ENCODE results near the gene BTNL8.

DNA sequence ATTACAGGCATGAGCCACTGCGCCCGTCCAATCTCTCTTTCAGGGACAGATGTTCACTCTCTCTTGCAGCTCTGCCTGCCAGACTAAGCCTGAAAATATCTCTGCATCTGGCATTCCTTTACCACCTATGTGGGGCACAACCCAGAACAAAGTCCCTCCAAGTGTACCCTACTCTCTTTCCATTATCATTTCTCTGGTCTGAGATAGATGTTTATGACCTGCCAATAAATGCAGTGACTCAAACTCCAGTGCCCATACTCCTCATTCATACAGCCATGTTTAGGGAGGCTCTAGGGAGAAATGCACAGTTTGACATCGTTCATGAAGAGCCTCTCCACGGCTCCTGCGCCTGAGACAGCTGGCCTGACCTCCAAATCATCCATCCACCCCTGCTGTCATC lies 89.6 kb downstream of the BTNL8 start, which contains the start of gene BTNL3:
- TF ChIP-seq, protein P1, sequence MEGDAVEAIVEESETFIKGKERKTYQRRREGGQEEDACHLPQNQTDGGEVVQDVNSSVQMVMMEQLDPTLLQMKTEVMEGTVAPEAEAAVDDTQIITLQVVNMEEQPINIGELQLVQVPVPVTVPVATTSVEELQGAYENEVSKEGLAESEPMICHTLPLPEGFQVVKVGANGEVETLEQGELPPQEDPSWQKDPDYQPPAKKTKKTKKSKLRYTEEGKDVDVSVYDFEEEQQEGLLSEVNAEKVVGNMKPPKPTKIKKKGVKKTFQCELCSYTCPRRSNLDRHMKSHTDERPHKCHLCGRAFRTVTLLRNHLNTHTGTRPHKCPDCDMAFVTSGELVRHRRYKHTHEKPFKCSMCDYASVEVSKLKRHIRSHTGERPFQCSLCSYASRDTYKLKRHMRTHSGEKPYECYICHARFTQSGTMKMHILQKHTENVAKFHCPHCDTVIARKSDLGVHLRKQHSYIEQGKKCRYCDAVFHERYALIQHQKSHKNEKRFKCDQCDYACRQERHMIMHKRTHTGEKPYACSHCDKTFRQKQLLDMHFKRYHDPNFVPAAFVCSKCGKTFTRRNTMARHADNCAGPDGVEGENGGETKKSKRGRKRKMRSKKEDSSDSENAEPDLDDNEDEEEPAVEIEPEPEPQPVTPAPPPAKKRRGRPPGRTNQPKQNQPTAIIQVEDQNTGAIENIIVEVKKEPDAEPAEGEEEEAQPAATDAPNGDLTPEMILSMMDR (IDR thresholded peaks at IDR 0.05): no peak
- no peak for TF ChIP-seq ZFX (IDR thresholded peaks at IDR 0.05; ENCODE audit: borderline replicate concordance)

Data from 22Rv1 (cell line).